Measurements from ENCODE around the gene ZNF674. TPM values are rescaled to one million over a fixed set of nuclear protein-coding genes. Genes with fewer than 3 reads are reported as not detected.
"Not testable (repeated sequence)": the region's sequence is repeated elsewhere in the genome, so short reads cannot be mapped to it uniquely, and the experiment has no call there.

Gene ZNF674
- total RNA-seq, 1 donor from 2014 or later = 14.3 TPM

DNA sequence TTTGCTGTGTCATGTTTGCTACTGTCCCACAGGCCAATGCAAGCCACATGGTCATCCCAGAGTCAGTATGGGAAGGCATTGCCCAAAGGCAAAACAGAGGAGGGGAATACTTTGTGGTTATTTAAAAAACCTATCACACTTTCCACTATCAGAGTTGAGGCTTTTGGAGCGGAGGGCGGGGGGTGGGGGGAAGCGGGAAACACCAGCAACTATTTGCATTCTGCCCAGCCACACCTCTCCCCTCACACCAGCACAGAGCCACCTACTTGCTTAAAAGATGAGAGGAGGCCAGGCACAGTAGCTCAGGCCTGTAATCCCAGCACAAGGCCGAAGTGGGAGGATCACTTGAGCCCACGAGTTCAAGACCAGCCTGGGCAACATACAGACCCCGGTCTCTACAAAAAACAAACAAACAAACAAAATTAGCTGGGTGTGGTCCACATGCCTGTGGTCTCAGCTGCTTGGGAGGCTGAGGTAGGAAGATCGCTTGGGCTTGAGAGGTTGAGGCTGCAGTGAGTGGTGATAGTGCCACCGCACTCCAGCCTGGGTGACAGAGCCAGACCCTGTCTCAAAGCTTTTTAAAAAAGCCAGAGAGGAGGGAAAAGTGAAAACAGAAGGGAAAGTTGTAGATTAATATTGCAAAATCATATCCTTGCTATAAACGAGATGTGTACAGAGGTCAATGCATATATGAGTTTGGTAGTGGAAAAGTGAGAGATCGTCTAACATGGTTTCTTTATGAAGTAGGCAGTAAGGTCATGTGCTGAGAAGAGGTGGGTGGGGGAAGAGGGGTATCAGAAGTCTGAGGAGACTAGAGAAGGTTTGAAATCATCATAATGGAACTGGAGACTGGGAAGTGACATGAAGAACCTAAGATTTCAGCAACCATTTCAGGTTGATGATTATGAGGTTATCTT is 26.5 kb upstream of the ZNF674 start:
- FAIRE-seq = no peak

DNA sequence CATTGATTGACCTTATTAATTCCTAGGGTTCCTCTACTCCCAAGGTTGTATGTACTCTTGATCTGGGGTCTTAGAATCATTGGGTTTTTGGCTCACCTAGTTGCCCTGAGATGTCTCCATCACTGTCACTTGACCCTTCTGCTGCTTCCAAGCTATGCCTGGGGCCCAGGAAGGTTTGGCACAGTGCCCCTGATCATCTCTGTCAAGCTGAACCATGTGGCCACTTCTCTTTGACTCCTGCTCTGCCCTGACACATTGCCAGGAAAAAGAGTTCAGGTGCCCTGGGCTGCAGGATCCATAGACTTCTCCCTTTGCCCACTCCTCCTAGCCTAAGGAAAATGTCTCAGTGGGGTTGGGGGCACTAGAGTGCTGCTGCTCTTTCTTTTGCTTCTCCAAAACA is 24.4 kb upstream of the ZNF674 start:
- FAIRE-seq = no peak
- no peak for DNase-seq (ENCODE audit: low spot score in 2 of 2)

More for the DNA sequence above, 26.5 kb upstream of the ZNF674 start:
- no peak for DNase-seq (ENCODE audit: low spot score in 2 of 2)

DNA sequence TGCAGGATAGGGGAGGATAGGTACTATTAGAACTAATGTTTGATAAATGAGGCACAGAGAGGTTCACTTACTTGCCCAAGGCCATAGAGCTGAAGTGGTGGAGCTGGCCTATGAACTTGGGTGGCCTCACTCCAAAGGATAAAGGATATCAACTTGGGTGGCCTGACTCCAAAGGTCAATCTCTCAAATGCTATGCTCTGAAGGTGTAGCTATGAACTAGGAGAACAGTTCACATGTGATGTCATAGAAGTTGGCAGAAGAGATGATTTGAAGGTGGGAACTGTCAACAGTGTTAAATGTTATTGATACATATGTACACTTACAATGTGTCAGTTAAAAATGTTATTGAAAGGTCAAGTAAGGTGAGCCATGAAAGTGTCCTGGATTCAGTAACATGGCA is 22.2 kb upstream of the ZNF674 start:
- FAIRE-seq (no peak), DNase-seq (ENCODE audit: low spot score in 2 of 2) (no peak)

DNA sequence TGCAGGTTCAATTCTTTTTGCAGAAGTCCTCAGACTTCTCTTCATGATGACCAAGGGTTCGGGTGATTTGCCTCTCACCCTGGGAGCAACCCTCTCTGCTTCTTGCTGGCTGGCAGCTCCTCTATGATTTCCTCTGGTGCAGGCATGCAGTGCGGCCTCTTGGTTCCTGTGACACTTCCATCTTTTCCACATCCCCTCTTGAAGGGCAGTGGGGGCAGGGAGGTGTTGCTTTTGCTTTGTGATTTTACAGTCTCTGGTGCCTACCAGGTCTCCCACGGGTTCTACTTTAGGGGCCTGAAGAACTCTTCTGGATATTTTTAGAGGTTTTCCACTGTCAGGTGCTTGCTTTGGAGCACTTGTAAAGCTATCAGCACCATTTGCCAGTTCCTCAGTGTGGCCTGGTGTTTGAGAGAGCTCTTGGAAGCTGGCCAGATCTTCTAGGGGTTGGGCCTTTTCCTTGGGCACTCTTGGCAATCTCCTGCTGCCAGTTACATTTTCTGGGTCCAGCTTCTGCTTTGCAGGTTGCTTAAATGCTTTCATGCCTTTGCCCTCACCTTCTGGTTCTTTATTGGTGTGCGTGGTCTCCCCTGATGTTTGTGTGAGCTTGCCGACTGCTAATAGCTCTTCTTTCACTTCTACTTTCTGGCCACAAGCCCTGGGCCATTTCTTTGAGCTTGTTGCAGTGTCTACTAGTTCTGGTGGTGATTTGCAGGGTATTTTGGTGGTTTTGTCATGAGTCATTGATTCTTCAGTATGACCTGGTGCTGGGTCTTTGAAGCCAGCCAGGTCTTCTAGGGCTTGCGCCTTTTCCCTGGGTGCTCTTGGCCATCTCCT is 16.8 kb upstream of the ZNF674 start:
- FAIRE-seq (no peak), DNase-seq (ENCODE audit: low spot score in 2 of 2) (no peak)

DNA sequence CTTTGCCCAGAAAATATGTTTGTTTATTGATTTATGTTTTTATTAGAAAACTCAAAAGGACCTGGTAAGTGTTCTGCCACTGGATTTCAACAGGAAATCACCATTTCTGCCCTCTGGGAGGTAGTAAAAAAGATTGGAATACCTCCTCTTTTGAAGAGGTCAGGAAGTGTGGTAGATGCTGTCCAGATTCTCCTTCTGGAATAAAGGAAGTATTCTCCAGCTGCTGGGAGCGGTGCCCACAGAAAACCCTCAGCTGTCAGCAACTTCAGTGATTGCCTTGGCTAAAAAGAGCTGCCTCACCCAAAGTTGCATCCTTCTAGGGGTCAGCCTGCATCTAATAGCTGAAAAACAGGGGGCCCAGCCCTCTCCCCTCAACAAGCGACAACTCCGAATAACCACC is 13.8 kb upstream of the ZNF674 start:
- DNase-seq (ENCODE audit: low spot score in 2 of 2) = no peak
- FAIRE-seq = no peak

DNA sequence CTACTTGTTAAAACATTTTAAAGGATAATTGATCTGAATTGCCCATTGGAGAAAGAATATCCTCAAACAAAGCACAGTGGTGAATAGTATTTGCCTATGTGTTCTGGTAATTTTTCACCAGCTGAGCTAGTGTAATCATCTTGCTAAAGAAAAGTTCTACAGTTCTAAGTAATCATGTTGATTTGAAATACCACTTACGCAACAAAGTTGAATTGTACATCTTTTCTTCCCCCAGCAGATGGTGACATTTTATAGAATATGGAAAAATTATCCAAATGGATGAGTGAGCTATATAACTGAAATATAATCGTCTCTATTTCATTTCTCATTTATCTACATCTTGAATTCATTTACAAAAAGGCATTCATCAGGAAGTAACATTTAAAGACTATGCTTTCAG is 9.7 kb upstream of the ZNF674 start:
- FAIRE-seq (peak; percentile 36), DNase-seq (ENCODE audit: low spot score in 2 of 2) (no peak)

DNA sequence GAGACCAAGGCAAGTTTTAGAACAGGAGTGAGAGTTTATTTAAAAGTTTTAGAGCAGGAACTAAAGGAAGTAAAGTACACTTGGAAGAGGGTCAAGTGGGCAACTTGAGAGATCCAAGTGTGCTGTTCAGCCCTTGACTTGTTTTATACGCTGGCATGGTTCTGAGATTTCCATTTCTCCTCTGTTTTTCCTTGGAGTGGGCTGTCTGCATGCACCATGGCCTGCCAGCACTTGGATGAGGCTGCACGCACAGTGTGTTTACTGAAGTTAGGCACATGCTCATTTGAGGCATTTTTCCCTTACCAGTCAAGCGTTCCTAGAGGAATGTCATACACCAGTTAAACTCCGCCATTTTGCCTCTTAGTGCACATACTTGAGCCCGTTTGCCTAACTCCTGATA is 8.7 kb upstream of the ZNF674 start:
- DNase-seq (ENCODE audit: low spot score in 2 of 2) (no peak), FAIRE-seq (no peak)

DNA sequence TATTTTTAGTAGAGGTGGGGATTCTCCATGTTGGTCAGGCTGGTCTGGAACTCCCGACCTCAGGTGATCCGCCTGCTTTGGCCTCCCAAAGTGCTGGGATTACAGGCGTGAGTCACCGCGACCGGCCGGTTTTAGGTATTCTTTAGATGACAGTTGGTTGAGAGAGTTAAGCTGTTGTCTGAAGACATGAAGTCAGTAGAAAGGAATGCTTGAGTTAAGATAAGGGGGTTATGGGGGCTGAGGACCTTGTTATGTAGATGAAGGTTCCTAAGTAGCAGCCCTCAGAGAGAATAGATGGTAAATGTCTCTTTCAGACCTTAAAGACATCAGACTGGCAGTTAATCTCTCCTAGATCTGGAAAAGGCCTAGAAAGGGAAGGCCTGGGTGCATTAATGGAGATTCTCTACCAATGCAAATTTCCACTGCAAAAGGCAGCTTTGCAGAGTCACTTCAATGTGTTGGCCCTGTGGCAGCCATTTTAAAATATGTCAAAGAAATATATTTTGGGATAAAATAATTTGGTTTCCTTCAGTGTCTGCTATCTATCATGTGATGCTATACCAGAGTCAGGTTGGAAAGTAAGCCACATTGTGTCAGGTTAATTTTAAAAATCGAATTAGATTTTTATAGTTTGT is 6.4 kb upstream of the ZNF674 start:
- FAIRE-seq = no peak
- DNase-seq (ENCODE audit: low spot score in 2 of 2) = no peak

DNA sequence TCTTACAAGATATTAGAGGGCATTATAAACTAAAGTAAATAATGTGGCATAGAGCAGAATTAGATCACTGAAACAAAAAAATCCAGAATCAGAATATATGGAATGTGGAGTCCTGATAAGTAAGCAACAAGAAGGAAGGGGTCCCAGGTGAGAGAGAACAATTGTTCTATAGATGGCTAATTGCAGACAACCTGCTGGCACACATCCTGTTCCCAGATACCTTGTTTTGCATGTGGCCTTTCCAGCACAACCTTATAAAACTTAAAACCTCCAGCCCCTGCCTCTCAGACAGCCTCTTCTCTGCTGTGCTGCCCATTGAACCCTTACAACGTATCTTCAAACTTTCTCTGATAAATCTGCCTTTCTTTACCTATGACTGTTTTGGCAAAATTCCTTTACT is 4.7 kb upstream of the ZNF674 start:
- no peak for FAIRE-seq
- no peak for DNase-seq (ENCODE audit: low spot score in 2 of 2)

DNA sequence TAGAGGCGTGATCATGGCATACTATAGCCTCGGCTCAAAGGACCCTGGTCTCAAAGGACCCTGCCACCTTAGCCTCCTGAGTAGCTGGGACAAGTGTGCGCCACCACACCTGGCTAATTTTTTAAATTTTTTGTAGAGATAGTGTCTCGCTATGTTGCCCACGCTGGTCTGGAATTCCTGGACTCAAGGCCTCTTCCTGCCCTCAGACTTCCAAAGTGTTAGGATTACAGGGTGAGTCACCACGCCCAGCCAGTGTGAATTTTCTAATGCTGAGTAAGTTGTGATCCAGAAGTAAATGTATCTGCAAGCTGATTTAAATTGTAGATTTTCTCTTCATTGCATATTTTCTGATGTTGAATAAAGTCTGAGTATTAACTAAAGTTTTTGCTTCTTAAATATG is 2.6 kb upstream of the ZNF674 start:
- DNase-seq (ENCODE audit: low spot score in 2 of 2) (no peak), FAIRE-seq (no peak)

DNA sequence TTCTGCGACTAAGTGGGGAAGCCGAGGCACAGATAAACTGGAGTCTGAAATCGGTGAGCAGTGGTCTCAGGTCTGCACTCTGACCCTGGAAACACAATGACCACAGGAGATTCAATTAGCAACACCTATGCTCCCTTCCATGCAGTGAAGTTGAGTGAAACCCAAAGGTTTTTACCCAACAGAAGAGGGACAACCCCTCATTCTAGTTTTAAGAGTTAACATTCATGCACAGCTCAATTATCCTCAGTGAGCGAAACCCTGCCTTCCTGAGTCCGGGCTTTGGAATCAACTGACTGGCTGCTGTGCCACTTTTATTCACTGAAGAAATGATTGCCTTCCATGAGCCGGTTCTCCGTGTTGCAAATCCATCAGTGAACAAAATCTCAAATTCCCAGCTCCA is 694 bp downstream of the ZNF674 start:
- not testable (repeated sequence) for FAIRE-seq; DNase-seq (ENCODE audit: low spot score in 2 of 2)

DNA sequence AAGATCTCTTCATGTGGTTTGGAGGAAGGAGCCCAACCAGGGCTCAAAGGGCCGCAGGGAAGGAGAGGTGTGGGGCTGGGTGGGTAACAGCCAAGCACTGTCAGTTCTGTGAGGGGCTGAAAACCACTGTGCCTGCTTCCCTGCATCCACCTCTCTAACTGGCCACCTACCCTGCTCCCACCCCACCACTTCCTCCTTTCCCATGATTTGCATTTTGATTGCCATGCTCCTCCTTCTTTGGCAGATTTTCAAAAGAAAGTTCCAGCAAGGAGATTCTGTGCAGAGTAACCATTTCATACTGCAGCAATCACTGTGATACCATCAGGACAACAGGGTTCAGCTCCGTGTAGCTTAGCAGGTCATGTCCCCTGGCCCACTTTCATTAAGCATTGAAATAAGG is 1.8 kb downstream of the ZNF674 start:
- DNase-seq (ENCODE audit: low spot score in 2 of 2) = no peak

DNA sequence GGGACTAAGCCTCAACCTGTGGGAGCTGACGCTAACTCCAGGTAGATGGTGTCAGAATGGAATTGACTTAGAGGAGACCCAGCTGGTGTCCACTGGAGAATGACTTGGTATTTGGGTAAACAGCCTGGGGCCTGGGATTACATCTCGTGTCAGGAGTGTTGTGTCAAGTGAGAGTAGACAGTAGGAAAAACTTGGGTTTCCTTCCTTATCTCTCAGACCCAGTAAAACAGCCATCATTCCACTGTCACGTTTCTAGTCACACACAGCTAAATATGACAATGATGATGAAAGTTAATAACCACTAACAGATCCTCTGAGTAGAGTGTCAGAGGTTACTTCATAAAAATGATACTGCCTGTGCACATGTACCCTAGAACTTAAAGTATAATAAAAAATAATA is 13.8 kb downstream of the ZNF674 start:
- DNase-seq (ENCODE audit: low spot score in 2 of 2) (no peak), FAIRE-seq (no peak)

More for the DNA sequence above, 1.8 kb downstream of the ZNF674 start:
- no peak for FAIRE-seq

DNA sequence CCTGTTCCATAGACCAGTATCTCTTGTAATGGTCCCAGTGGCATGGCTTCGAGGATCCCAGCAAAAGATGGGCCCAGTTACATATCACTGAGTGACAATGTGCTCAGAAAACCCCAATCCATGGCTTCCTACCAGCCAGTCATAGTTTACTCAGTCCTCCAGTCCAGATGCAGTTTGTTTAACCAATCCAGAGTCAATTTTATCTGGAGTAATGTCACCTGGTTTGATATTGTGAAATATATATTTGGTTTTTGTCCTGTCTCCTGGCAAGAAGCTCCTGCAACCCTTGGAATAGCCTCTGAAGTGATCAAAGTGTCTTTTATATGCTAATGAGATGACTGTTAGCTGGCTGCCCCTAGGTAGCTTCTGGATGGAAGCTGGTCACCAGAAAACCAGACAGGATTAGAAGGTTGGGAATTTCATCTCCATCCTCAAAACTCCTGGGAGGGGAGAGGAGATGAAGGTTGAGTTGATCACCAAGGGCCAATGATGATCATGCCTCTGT is 14.8 kb downstream of the ZNF674 start:
- FAIRE-seq; DNase-seq (ENCODE audit: low spot score in 2 of 2): not testable (repeated sequence)

DNA sequence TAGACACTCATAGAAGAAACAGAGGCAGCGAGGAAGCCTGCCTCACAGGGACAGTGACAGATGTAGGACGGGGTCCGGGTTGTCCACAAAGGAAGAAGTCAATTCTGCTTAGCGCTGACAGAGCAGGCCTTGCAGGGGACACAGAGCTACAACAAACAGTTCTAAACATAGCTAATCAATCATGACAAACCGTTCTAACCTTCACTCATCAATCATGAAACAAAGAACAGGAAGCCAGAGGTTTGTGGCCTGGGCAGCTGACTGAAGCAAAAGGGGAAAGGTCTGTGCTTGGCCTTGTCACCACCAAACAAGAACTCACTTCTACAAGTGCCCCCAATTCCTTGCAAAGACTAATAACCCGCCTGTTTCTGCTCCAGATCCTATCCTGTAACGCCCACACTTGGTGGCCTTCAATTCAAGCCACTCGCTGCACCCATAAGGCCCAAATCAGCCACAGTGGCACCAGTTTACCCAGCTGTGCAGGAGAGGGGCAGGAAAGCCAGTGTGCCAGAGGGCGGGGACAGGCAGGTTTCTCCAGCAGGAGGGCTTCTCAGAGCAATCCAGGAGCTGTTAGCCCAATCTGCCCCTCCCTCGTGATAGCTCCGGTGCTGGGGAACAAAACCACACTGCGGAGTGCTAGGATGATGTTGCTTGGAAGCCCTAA is 15.3 kb downstream of the ZNF674 start:
- FAIRE-seq; DNase-seq (ENCODE audit: low spot score in 2 of 2): not testable (repeated sequence)

DNA sequence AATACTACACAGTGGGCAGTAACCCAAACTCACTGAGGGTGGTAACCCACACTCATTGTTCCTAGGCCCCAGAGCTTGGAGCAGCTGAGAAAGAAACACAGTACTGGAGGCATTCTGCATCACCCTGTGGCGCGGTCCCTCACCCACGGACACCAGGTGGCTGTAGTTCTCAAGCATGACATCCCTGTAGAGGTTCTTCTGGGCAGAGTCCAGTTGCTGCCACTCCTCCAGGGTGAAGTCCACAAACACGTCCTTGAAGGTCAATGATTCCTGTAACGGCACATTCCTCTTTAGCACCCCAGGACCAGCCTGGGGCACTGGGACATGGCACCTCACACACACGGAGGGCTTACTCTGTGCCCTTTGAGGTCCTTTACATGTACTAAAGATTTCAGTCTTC is 16.6 kb downstream of the ZNF674 start:
- not testable (repeated sequence) for DNase-seq (ENCODE audit: low spot score in 2 of 2); FAIRE-seq

DNA sequence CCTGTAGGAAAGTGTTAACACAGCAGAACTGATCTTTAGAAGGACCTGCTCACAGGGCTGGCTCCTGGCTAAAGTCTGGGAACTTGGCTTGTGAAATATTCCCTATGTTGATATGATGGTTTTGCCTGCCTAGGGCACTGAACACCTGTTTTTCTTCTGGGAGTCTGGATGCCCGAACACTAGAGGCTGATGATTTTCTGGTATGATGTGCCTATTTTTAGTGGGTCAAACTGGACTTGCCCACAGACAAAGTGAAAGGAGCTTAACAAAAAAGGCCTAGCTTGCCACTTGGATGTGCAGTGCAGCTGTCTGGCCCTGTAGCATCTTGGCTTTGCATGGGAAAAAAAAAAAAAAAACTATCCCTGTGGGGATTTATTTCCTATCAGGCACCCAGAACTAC is 39.1 kb downstream of the ZNF674 start:
- DNase-seq (ENCODE audit: low spot score in 2 of 2) (no peak), FAIRE-seq (no peak)

DNA sequence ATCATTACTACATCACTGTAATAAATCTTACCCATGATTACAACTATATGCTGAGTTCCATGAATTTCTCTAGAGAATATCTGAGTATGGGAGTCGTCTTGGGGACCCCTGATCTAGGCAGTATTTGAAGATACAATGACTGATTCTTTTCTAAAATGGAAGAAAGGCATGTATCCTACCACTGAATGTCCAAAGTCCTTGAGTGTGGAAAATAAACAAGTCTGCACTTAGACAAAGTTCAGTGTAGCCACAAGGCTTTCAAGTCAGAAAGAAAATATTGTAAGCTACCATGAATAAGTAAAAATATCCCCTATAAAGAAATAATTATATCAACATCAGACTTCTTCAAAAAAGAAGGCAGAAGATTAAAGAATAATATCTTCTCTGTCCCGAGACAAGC is 42.4 kb downstream of the ZNF674 start:
- DNase-seq (ENCODE audit: low spot score in 2 of 2) = no peak
- no peak for FAIRE-seq

DNA sequence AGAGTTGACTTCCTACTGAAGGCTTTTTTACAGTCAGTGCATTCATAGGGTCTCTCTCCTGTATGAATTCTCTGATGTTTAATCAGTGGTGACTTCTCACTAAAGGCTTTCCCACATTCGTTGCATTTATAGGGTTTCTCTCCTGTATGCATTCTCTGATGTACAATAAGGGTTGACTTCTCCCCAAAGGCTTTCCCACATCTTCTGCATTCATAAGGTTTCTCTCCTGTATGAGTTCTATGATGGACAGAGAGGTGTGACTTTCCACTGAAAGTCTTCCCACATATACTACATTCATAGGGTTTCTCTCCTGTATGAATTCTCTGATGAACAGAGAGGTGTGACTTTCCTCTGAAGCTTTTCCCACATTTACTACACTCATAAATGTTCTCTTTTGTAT is 45.2 kb downstream of the ZNF674 start:
- FAIRE-seq = no peak
- DNase-seq (ENCODE audit: low spot score in 2 of 2) = no peak

DNA sequence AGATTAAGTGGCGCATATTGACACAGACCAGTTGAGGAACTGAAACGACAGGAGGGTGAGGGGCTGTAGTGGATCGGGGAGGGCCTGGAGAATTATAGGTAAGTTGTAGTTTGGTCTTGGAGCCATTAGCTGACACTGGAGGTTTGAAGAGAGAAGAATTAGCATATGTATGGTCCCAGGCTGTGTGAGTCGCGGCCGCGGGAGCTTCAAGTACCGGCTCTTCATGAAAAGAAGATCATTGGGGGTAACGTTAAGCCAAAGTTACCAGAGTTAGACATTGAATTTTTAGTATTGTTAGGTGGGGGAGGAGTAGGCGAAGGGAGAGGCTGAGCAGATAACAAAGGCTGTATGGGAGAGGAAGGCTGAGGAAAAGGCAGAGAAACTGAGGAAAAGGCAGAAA is 56.5 kb downstream of the ZNF674 start:
- no peak for FAIRE-seq
- DNase-seq (ENCODE audit: low spot score in 2 of 2) = no peak

Measured in frontal cortex (tissue), 4 donors.